SU-DHL-6 (cell line): Measurements from ENCODE around the gene AEN.

Source experiments
- EZH2phosphoT487 ChIP-seq: fragments of 200-600 bp; sonication (generic), shearing (Covaris generic); conservative IDR thresholded peaks from 2 replicates; pipeline ENCODE4 v1.6.1; 2018; ENCODE audit warnings: mild to moderate bottlenecking, antibody characterized with exemption, low read length, moderate library complexity, mixed read lengths
- TF ChIP-seq, protein P1 (sequence below): fragments of 200-600 bp; sonication (generic); IDR thresholded peaks from one replicate; pipeline ENCODE4 v1.5.1; 2017; ENCODE audit warnings: antibody characterized with exemption, mild to moderate bottlenecking, low read length, moderate library complexity; ENCODE audit not compliant: insufficient read depth, poor library complexity, severe bottlenecking

DNA sequence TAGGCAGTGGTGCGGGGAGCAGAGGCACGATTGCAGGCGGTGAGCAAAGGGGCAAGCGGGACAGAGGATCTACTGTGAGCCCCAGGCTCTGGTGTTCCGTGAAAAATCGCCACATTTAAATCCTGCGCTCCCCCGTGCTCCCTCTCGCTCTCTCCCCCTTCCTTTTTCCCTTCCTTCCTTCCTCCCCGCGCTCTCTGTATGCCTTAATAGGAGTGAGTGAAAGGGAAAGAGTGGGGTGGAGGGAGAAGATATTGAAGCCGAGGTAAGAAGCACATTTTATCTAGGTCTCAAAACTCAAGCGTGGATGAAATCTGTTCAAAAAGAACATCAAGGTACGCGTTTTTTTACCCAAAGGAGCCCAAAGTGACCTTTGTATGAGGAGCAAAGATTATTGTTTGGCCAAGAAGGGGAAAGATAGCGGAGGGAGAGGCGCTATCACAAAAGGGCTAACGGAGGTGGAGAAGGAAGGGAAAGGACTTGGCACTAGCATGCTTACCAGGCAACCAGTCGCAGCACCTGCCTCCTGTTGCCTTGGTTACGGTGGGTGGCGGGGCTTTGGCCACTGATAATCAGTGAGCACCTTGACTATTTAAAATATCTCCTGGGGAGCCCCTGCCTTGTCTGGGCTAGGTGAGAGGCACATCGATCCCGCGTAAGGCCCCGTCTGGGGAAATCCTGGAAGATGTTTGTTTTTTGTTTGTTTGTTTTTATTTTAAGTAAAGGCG is 14.9 kb upstream of the AEN start:
- TF ChIP-seq EZH2phosphoT487 = no peak
- TF ChIP-seq, protein P1, sequence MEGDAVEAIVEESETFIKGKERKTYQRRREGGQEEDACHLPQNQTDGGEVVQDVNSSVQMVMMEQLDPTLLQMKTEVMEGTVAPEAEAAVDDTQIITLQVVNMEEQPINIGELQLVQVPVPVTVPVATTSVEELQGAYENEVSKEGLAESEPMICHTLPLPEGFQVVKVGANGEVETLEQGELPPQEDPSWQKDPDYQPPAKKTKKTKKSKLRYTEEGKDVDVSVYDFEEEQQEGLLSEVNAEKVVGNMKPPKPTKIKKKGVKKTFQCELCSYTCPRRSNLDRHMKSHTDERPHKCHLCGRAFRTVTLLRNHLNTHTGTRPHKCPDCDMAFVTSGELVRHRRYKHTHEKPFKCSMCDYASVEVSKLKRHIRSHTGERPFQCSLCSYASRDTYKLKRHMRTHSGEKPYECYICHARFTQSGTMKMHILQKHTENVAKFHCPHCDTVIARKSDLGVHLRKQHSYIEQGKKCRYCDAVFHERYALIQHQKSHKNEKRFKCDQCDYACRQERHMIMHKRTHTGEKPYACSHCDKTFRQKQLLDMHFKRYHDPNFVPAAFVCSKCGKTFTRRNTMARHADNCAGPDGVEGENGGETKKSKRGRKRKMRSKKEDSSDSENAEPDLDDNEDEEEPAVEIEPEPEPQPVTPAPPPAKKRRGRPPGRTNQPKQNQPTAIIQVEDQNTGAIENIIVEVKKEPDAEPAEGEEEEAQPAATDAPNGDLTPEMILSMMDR = no peak
